ENCODE results near the gene VSX2.

DNA sequence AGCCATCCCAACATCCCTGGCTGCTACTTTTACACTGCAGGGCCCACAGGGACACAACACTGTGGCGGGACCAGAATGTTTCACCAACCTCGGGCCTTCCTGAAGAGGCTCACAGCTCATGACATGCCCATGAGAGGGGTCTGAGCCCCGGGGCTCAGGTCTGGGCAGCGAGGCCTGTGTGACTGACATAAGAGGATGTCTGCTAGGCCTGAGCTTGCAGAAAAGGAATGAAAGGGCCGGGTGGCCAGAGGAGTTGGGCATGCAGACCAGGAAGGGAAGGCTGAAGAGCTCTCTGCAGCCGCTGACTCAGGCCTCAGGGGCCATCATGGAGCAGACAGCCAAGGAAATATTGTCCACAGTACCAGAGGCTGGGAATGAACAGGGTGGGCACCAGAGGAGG, 18.3 kb upstream of the VSX2 start:
- TF ChIP-seq ZNF747 (tag by site-specific recombination; IDR thresholded peaks at IDR 0.05) = no peak
- TF ChIP-seq, protein P1, sequence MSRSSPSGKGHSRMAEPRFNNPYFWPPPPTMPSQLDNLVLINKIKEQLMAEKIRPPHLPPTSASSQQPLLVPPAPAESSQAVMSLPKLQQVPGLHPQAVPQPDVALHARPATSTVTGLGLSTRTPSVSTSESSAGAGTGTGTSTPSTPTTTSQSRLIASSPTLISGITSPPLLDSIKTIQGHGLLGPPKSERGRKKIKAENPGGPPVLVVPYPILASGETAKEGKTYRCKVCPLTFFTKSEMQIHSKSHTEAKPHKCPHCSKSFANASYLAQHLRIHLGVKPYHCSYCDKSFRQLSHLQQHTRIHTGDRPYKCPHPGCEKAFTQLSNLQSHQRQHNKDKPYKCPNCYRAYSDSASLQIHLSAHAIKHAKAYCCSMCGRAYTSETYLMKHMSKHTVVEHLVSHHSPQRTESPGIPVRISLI (tag by site-specific recombination; IDR thresholded peaks at IDR 0.05) = no peak
- TF ChIP-seq, protein P2, sequence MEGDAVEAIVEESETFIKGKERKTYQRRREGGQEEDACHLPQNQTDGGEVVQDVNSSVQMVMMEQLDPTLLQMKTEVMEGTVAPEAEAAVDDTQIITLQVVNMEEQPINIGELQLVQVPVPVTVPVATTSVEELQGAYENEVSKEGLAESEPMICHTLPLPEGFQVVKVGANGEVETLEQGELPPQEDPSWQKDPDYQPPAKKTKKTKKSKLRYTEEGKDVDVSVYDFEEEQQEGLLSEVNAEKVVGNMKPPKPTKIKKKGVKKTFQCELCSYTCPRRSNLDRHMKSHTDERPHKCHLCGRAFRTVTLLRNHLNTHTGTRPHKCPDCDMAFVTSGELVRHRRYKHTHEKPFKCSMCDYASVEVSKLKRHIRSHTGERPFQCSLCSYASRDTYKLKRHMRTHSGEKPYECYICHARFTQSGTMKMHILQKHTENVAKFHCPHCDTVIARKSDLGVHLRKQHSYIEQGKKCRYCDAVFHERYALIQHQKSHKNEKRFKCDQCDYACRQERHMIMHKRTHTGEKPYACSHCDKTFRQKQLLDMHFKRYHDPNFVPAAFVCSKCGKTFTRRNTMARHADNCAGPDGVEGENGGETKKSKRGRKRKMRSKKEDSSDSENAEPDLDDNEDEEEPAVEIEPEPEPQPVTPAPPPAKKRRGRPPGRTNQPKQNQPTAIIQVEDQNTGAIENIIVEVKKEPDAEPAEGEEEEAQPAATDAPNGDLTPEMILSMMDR (tag by site-specific recombination; IDR thresholded peaks at IDR 0.05) = no peak
